GM12878 (cell line): ENCODE measurements around the gene TEX101. TPM values are rescaled to one million over a fixed set of nuclear protein-coding genes. Genes with fewer than 3 reads are reported as not detected.
"Not testable (repeated sequence)": the region's sequence is repeated elsewhere in the genome, so short reads cannot be mapped to it uniquely, and the experiment has no call there.

Experiments
- ATAC-seq: fragments of 200-7000 bp; cut with Tn5 transposase; 3 replicates; pipeline ENCODE4 v1.9.1; 2020; ENCODE audit warnings: mild to moderate bottlenecking, moderate library complexity
- BruUV-seq: library from RNA; stranded (reverse); fragments of 400-500 nt; replicated peaks from 2 replicates; lab custom pipeline; 2021; lab: Mats Ljungman, UMichigan
- CTCF ChIA-PET: fragments of 300-600 bp; sonication (Branson Sonifier 250); formaldehyde crosslinking; extraction: SDS; loops from one replicate; lab custom pipeline; 2021; ENCODE audit warnings: inconsistent platforms; lab: Yijun Ruan, JAX
- POLR2A ChIA-PET: fragments of 350-600 bp; formaldehyde crosslinking; extraction: SDS; loops from one replicate; lab custom pipeline; 2021; ENCODE audit warnings: inconsistent platforms; lab: Charles Lee
- RAD21 ChIA-PET: fragments of 300-600 bp; sonication (Branson Sonifier 250); formaldehyde crosslinking; loops from one replicate; lab custom pipeline; 2023; ENCODE audit warnings: antibody characterized with exemption; ENCODE audit not compliant: unreplicated experiment; lab: Charles Lee
- SMC1A ChIA-PET: fragments of 300-600 bp; sonication (Branson Sonifier 250); formaldehyde crosslinking; loops from one replicate; lab custom pipeline; 2023; ENCODE audit not compliant: unreplicated experiment, uncharacterized antibody; lab: Charles Lee
- DNase-seq: peaks from one replicate; pipeline ENCODE4 v3.0.0-alpha.2; 2011; ENCODE audit warnings: low read depth, low spot score
- FAIRE-seq: peaks from 3 replicates; lab custom pipeline; 2011; peaks lifted over from hg19 to GRCh38; lab: Jason Lieb, UNC
- H2AFZ ChIP-seq: 2 replicates; pipeline ENCODE4 v1.6.0; 2011; ENCODE audit warnings: low read depth, low read length, control low read depth; ENCODE audit not compliant: control insufficient read depth
- H3K27ac ChIP-seq: 2 replicates; pipeline ENCODE4 v1.5.1; 2011; ENCODE audit warnings: control low read depth; ENCODE audit not compliant: control insufficient read depth, insufficient read depth
- H3K27me3 ChIP-seq, 2 experiments: replicated peaks in 1 of 2; 2 replicates each; pipeline versions ENCODE4 v1.6.0 to v1.6.1; 2011; ENCODE audit warnings: low read length in 1 of 2; ENCODE audit not compliant: control insufficient read depth in 2 of 2, insufficient read depth in 2 of 2
- H3K36me3 ChIP-seq, 2 experiments: 2 replicates each; pipeline ENCODE4 v1.5.1; 2011; ENCODE audit warnings: low read length in 1 of 2; ENCODE audit not compliant: control insufficient read depth in 2 of 2, insufficient read depth in 2 of 2
- H3K4me1 ChIP-seq: 2 replicates; pipeline ENCODE4 v1.6.1; 2011; ENCODE audit warnings: mild to moderate bottlenecking, low read length, moderate library complexity, mixed read lengths; ENCODE audit not compliant: control insufficient read depth, insufficient read depth
- H3K4me2 ChIP-seq: 2 replicates; pipeline ENCODE4 v1.6.0; 2011; ENCODE audit warnings: control low read depth; ENCODE audit not compliant: control insufficient read depth, insufficient read depth
- H3K4me3 ChIP-seq: fragments of 200-600 bp; sonication (generic); 2 replicates; pipeline ENCODE4 v1.5.1; 2016
- H3K79me2 ChIP-seq: 2 replicates; pipeline ENCODE4 v1.6.0; 2011; ENCODE audit warnings: low read length; ENCODE audit not compliant: control insufficient read depth, insufficient read depth
- H3K9ac ChIP-seq: 2 replicates; pipeline ENCODE4 v1.8.0; 2011; ENCODE audit warnings: low read length, control low read depth, mixed read lengths; ENCODE audit not compliant: control insufficient read depth, insufficient read depth
- H3K9me3 ChIP-seq: replicated peaks from 3 replicates; pipeline ENCODE4 v1.5.1; 2011; ENCODE audit warnings: mild to moderate bottlenecking, low read length; ENCODE audit not compliant: control insufficient read depth, insufficient read depth
- H4K20me1 ChIP-seq: 2 replicates; pipeline ENCODE4 v1.6.0; 2011; ENCODE audit not compliant: control insufficient read depth, insufficient read depth
- JUND ChIP-seq: IDR thresholded peaks from 2 replicates; pipeline ENCODE4 v1.6.1; 2012; ENCODE audit warnings: low read depth, mild to moderate bottlenecking, low read length, improper control_type of control experiment, moderate library complexity
- WGBS: methylation state at CpG from one replicate; pipeline ENCODE4 v1.1.6; 2016; ENCODE audit warnings: low lambda C conversion rate; ENCODE audit not compliant: insufficient replicate concordance, insufficient coverage; ENCODE audit errors: missing lambda C conversion rate; 5-methylcytosine and 5-hydroxymethylcytosine counted together
- in situ Hi-C: fragments of 300-500 bp; cut with MboI; formaldehyde crosslinking; loops from 9 replicates; pipeline ENCODE4 v1.14.3; 2018; ENCODE audit warnings: mixed read lengths
- intact Hi-C: fragments of 100-400 bp; cut with micrococcal nuclease; formaldehyde crosslinking; loops from one replicate; pipeline ENCODE4 v1.14.2; 2022; ENCODE audit not compliant: unreplicated experiment
- polyA plus RNA-seq, 11 experiments: library from polyadenylated mRNA; depleted of rRNA in 4 of 11; unstranded in 6 of 11; stranded (reverse) in 5 of 11; fragments of >200 nt; fragmentation: Nextera tagmentation in 4 of 11; fragmentation: Illumina TruSeq in 1 of 11; extraction: Ambion mirVana in 4 of 11; extraction: Trizol in 1 of 11; gene quantifications; 1 replicate in 1 of 11; 2 replicates in 10 of 11; pipeline versions ENCODE4 v1.2.1 to v1.2.3, GENCODE V29; 2011 to 2016; ENCODE audit warnings: inconsistent platforms in 2 of 11, missing spikeins in 2 of 11, low read depth in 1 of 11
- total RNA-seq, 4 experiments: library from RNA; depleted of rRNA in 3 of 4; stranded (reverse); fragments of >200 nt in 3 of 4; fragmentation: Illumina TruSeq in 1 of 4; extraction: Trizol in 1 of 4; gene quantifications; 2 replicates each; pipeline versions ENCODE4 v1.2.1 to v1.2.3, GENCODE V29; 2013 to 2021

The TEX101 gene
- total and polyA plus RNA-seq, 10 of the 15 experiments (the other 5 are each of a cell fraction or from before 2014, with no cell fraction given): not detected

GRCh38 chr19:43380771-43381386, 33.8 kb upstream of the TEX101 start (continued):
- no peak for TF ChIP-seq JUND

- in situ Hi-C loops, H4K20me1 ChIP-seq, SMC1A ChIA-PET, FAIRE-seq, H2AFZ ChIP-seq, H3K27ac ChIP-seq, H3K9me3 ChIP-seq, H3K27me3 ChIP-seq, RAD21 ChIA-PET, BruUV-seq, H3K4me3 ChIP-seq, H3K36me3 ChIP-seq, H3K79me2 ChIP-seq, CTCF ChIA-PET, ATAC-seq, DNase-seq, H3K9ac ChIP-seq, H3K4me2 ChIP-seq, H3K4me1 ChIP-seq, intact Hi-C loops, POLR2A ChIA-PET: not testable (repeated sequence)
- whole genome bisulfite sequencing: 25% methylated on average over 12 of the region's 12 CpGs
These were observed 32.0 kb upstream of the TEX101 start for GRCh38 chr19:43382586-43383216.

GRCh38 chr19:43383254-43383653, 31.4 kb upstream of the TEX101 start:
- H3K27me3 ChIP-seq, H3K4me2 ChIP-seq, BruUV-seq, H4K20me1 ChIP-seq, in situ Hi-C loops, H3K4me3 ChIP-seq, FAIRE-seq, CTCF ChIA-PET, H3K27ac ChIP-seq, POLR2A ChIA-PET, H3K4me1 ChIP-seq, H3K9me3 ChIP-seq, ATAC-seq, H2AFZ ChIP-seq, H3K9ac ChIP-seq, DNase-seq, SMC1A ChIA-PET, H3K79me2 ChIP-seq, H3K36me3 ChIP-seq, RAD21 ChIA-PET, intact Hi-C loops: not testable (repeated sequence)
- WGBS: 84% methylated on average over 7 of the region's 7 CpGs

- H3K79me2 ChIP-seq, H3K27me3 ChIP-seq, ATAC-seq, POLR2A ChIA-PET, H3K9me3 ChIP-seq, in situ Hi-C loops, RAD21 ChIA-PET, H3K4me1 ChIP-seq, H3K9ac ChIP-seq, H4K20me1 ChIP-seq, FAIRE-seq, SMC1A ChIA-PET, CTCF ChIA-PET, BruUV-seq, H3K4me3 ChIP-seq, intact Hi-C loops, H3K4me2 ChIP-seq, H3K27ac ChIP-seq, DNase-seq, H2AFZ ChIP-seq, H3K36me3 ChIP-seq: not testable (repeated sequence)
- 12% methylated on average over 3 of the region's 3 CpGs for WGBS
These were observed 30.9 kb upstream of the TEX101 start for GRCh38 chr19:43383759-43384158.
